Daoy (cell line): ENCODE results near the gene SNX11. TPM values are rescaled to one million over a fixed set of nuclear protein-coding genes. Genes with fewer than 3 reads are reported as not detected.
A peak's percentile ranks its signal among the peaks of the same experiment; 100 is the strongest.
"Not testable (repeated sequence)": the region's sequence is repeated elsewhere in the genome, so short reads cannot be mapped to it uniquely, and the experiment has no call there.

Experiments
- DNase-seq: peaks from one replicate; pipeline ENCODE4 v3.0.0-alpha.2; 2015; ENCODE audit warnings: low read depth
- total RNA-seq: library from RNA; depleted of rRNA; stranded (reverse); fragments of >200 nt; shearing (Covaris generic); gene quantifications from 2 replicates; pipeline ENCODE4 v1.2.3, GENCODE V29; 2014; rRNA removed

SNX11 gene
- 8.2 and 11.8 TPM in 2 replicates for total RNA-seq

GRCh38 chr17:48107137-48108055 lies at the start of gene SNX11:
SNX11 (plus strand) TSS chr17:48107766; CDS start chr17:48112044, 4,278 bp downstream.
- peak; percentile 90 for DNase-seq

GRCh38 chr17:48058393-48059124 lies 49.0 kb upstream of the SNX11 start:
- no peak for DNase-seq

- DNase-seq: no peak
Observed at GRCh38 chr17:48059125-48059668, 48.4 kb upstream of the SNX11 start.

- no peak for DNase-seq
Observed at GRCh38 chr17:48060249-48060648, 47.3 kb upstream of the SNX11 start.

- no peak for DNase-seq
Observed at GRCh38 chr17:48062273-48062672, 45.3 kb upstream of the SNX11 start.

- no peak for DNase-seq
Observed at GRCh38 chr17:48064638-48065037, 42.9 kb upstream of the SNX11 start.

GRCh38 chr17:48066192-48066591 lies 41.4 kb upstream of the SNX11 start:
- DNase-seq: no peak

GRCh38 chr17:48066656-48067055 lies 40.9 kb upstream of the SNX11 start:
- DNase-seq: no peak

- no peak for DNase-seq
Observed at GRCh38 chr17:48067245-48067644, 40.3 kb upstream of the SNX11 start.

- not testable (repeated sequence) for DNase-seq
Observed at GRCh38 chr17:48067808-48068207, 39.8 kb upstream of the SNX11 start.

- DNase-seq: no peak
Observed at GRCh38 chr17:48068491-48068961, 39.0 kb upstream of the SNX11 start.

- DNase-seq: no peak
Observed at GRCh38 chr17:48070195-48070594, 37.4 kb upstream of the SNX11 start.

GRCh38 chr17:48071654-48072053 lies 35.9 kb upstream of the SNX11 start:
- DNase-seq: no peak

- not testable (repeated sequence) for DNase-seq
Observed at GRCh38 chr17:48072811-48073210, 34.8 kb upstream of the SNX11 start.

GRCh38 chr17:48073566-48074094 lies 33.9 kb upstream of the SNX11 start:
- not testable (repeated sequence) for DNase-seq

- peak; percentile 45 for DNase-seq
Observed at GRCh38 chr17:48074322-48075081, 33.1 kb upstream of the SNX11 start.

GRCh38 chr17:48077152-48077551 lies 30.4 kb upstream of the SNX11 start:
- DNase-seq: not testable (repeated sequence)

GRCh38 chr17:48081858-48082257 lies 25.7 kb upstream of the SNX11 start:
- no peak for DNase-seq

GRCh38 chr17:48084932-48085331 lies 22.6 kb upstream of the SNX11 start:
- no peak for DNase-seq

GRCh38 chr17:48093341-48094045 lies 14.1 kb upstream of the SNX11 start:
- no peak for DNase-seq

GRCh38 chr17:48095611-48096010 lies 12.0 kb upstream of the SNX11 start:
- DNase-seq: no peak
